HG02970 (cell line): ENCODE measurements around the gene GOSR2.

Source experiments
- ATAC-seq: cut with Tn5 transposase; IDR thresholded peaks from one replicate; pipeline ENCODE4 v1.9.1; 2021; ENCODE audit warnings: mild to moderate bottlenecking, moderate library complexity, moderate number of reproducible peaks; ENCODE audit not compliant: unreplicated experiment, low FRiP score

GOSR2 gene

GRCh38 chr17:46958041-46958591 lies 35.2 kb downstream of the GOSR2 start:
- no peak for ATAC-seq

DNA sequence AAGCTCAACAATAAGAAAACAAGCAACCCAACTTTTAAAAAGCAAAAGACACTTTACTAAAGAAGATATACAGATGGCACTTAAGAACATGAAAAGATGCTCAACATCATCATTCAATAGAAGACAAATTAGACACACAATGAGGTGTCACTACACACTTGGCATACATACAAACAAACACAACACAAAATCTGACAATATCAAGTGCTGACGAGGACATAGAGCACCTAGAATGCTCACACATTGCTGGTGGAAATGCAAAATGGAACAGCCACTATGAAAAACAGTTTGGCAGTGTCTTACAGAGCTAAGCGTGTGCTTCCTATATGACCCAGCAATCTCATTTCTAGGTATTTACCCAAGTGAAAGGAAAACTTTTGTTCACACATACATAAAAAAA lies 37.2 kb downstream of the GOSR2 start:
- ATAC-seq: no peak

- no peak for ATAC-seq
These were observed 39.4 kb downstream of the GOSR2 start for GRCh38 chr17:46962374-46962790.

GRCh38 chr17:46963571-46963970 lies 40.6 kb downstream of the GOSR2 start:
- ATAC-seq: no peak

GRCh38 chr17:46964315-46965265 lies 41.6 kb downstream of the GOSR2 start:
- ATAC-seq: no peak

DNA sequence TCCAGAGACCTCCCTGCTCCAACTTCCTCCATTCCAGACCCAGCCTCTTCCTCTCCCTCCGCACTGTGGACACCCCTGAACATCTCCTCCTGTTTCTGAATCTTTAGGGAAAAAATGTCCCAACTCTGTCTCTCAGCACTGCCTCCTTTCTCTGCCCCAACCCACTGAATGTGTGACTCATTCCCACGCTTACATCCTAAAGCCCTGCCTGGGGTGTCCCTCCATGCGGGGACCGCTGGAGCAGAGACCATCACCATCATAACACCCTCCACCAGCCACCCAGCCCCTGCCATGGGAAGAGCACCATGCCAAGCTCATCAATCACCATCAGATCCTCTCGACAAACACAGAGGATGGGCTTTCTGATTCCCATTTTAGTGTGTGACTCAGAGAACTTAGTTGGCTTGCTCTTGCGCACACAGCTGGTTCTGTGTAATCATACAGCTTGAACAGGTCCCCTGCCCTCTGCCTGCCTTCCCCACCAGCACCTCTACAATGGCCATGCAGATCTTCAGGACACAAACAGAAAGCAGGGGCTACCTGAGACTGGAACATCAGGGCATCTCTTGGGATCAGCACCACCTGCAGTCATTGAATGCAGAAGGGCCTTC lies 45.4 kb downstream of the GOSR2 start:
- no peak for ATAC-seq

- no peak for ATAC-seq
These were observed 45.9 kb downstream of the GOSR2 start for GRCh38 chr17:46968896-46969295.

GRCh38 chr17:46971647-46972300 lies 48.8 kb downstream of the GOSR2 start:
- ATAC-seq: no peak

DNA sequence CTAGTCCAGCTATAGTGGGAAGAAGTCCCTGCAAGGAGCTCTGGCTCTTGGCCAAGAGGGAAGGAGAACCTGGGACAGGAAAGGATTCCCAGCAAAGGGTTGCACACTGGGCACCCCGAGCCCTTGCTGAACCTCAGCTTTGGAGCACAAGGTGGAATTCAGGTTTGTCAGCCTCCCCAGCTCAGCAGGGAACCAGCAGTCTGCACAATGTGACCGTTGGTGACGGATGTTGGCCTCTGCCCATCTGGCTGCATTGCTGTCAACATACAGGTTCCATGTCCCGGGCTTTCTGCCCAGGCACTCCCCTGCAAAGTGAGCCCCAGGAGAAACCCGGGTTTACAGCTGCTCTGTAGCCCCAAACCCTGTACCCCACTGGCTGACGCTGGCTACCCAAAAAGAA lies 49.4 kb downstream of the GOSR2 start:
- ATAC-seq: no peak

GRCh38 chr17:46974086-46974485 lies 51.1 kb downstream of the GOSR2 start:
- no peak for ATAC-seq

- ATAC-seq: no peak
These were observed 52.3 kb downstream of the GOSR2 start for GRCh38 chr17:46975287-46975686.

DNA sequence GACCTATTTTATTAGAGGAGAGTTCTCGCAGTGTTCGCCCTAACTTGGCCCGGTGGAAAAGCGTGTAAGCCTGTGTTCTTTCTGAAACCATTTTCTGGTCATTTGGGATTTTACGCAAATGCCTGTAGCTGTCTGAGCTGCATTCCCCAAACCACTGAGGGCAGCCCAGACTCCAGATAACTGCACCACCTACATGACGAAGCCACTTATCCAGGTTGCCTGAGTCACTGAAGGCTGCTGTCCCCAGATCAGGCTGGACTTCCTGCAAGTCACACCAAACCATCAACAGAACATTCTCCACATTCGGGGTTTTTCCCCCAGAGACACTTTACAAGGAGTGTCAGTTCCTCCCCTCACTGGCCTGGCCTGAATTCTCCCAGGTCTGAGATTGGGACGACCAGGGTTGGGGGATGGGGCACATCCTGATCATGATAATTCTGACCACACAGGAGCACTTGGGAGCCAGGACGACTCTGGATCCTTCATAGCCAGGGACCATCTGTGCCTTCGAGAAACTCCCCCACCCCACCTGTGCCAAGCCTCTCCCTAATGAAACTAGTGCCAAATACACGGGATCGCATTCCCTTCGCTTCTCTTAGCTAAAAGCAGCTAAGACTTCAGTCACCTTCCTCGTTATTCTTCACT lies 53.8 kb downstream of the GOSR2 start:
- ATAC-seq: no peak

GRCh38 chr17:46977348-46977747 lies 54.4 kb downstream of the GOSR2 start:
- ATAC-seq: no peak

DNA sequence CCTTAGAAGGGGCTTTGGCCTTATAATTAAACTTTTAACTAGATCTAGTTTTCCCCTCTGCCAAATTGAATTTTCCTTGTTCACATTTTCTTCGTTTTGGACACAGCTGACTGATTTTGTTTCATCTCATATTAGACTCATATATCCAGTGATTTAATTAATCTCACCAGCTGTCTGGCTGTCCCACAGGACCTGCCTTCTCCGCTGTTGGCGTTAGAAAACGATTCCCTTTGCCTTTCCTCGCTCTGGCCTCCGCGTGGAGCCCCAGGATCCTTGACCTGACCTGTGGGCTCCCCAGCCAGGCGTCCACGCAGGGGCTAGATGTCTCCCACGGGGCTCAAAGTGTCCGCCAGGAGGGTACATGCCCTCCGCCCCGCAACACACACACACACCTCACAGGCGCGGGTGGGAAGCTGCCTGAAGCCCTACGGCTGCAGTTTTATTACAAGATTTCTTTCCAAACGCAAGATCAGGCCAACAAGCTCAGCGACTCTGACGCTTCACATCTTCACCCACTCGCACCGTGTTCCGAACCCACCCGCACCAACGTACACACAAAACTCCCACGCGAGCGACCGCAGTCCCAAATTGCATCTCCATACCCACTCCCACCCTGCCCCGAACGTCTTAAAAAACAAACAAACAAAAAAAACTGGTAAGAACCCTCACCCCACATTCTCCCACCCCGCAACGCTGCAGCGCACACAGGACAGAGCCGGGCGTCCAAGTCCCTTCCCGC lies 55.0 kb downstream of the GOSR2 start:
- ATAC-seq: no peak

GRCh38 chr17:46978489-46979146 lies 55.7 kb downstream of the GOSR2 start:
- ATAC-seq: no peak

- no peak for ATAC-seq
These were observed 56.3 kb downstream of the GOSR2 start, which contains the start of gene RPRML for GRCh38 chr17:46979147-46979863. TSS of gene RPRML (minus strand) at chr17:46979253. CDS start at chr17:46979007, 246 bp downstream.

- ATAC-seq: no peak
These were observed 59.6 kb downstream of the GOSR2 start for GRCh38 chr17:46982577-46982976.

GRCh38 chr17:46983782-46984181 lies 60.8 kb downstream of the GOSR2 start:
- no peak for ATAC-seq

DNA sequence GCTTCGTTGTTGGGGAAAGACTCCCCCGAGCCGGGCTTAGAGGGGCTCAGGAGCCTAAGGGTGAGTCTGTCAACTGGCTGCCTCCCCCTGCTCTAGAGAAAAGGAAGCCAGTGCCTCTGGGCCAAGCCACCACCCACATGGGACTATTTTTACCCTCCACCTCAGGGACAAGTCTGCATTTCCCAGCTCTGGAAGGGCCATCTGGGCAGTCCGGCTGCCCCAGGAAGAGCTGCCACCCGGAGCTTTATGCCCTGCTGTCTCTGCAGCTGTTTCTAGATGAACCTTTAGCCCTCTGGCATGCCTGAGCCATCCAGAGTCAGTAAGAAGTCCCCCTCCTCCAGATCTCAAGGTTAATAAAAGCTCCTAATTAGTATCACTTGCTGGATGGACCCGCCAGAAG lies 61.4 kb downstream of the GOSR2 start:
- no peak for ATAC-seq
